GM21825 (cell line): ENCODE data around the gene CLNS1A.
"Not testable (repeated sequence)": the region's sequence is repeated elsewhere in the genome, so short reads cannot be mapped to it uniquely, and the experiment has no call there.

Experiments used
- ATAC-seq: cut with Tn5 transposase; IDR thresholded peaks from one replicate; pipeline ENCODE4 v1.9.1; 2021; ENCODE audit warnings: mild to moderate bottlenecking, moderate library complexity; ENCODE audit not compliant: unreplicated experiment

CLNS1A gene, protein sequence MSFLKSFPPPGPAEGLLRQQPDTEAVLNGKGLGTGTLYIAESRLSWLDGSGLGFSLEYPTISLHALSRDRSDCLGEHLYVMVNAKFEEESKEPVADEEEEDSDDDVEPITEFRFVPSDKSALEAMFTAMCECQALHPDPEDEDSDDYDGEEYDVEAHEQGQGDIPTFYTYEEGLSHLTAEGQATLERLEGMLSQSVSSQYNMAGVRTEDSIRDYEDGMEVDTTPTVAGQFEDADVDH

DNA sequence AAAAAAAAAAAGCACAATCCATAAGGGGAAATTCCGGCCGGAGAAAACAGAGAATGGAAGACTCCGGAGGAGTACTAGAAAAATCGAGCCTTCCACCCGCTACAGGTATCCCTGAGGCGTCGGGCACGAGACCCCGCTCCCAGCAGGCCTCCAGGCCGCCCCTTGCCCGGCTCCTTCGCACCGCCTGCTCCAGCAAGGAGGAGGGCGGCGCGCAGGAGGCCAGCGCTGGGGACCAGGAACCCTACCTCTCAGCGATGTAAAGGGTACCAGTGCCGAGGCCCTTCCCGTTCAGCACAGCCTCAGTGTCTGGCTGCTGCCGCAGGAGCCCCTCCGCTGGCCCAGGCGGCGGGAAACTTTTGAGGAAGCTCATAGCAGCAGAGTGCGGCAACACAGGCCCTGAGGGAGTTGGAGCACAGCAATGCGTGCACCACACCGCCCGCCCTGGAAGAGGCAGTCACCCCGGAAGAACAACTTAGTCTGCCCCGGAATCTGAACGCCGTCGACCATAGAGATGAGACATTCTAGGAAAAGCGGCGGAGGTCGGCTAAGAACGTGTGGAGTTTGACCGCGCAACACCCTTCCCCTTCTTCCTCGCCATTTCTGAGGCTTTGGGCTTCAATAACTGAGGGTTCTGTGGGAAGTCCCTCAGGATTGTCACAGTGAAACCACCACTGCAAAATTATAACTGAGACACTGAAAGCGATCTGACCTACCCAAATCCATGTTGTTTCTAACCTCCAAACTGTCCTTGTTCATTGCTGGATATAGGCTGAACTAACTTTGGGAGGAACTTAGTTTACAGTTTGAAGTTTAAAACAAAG lies at the start of gene CLNS1A:
Gene CLNS1A, minus strand, starts transcription at position 450 of the 821 bp plus-strand sequence. Its CDS starts 80 bp downstream, at position 370.
- ATAC-seq: peak; percentile 96

DNA sequence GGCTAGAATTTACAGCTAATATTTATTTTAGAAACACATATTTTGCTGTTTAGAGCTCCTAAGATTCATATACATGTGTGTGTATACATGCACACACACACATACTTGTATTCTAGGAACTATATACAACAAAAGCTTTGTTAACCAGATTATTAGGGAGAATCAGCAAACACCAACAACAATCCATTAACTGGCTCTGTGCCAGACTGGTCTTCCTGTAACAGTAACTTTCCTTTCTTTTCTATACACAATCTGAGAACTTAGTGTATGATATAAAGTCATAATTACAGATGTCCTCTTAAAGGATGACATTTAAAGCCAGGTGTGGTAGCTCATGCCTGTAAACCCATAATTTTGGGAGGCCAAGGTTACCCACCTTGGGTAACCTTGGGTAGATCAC lies 49.5 kb upstream of the CLNS1A start:
- ATAC-seq: no peak

DNA sequence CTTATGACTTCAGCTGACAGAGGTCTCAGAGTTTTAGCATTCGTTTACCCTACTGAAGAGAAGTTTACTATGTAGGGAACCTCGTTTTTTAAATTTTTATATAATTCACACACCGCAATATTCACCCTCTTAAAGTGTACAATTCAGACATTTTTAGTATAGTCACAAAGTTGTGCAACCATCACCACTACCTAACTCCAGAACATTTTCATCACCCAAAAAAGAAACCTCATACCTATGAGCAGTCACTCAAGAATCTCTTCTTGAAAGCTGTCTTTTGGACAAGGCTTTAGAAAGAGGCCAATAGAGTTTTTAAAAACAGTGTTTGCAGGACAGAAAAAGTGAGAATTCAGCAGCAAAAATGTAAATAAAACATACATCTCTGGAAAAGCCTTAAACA lies 39.5 kb upstream of the CLNS1A start:
- ATAC-seq: no peak

- no peak for ATAC-seq
These were observed 34.7 kb upstream of the CLNS1A start for GRCh38 chr11:77672264-77672663.

DNA sequence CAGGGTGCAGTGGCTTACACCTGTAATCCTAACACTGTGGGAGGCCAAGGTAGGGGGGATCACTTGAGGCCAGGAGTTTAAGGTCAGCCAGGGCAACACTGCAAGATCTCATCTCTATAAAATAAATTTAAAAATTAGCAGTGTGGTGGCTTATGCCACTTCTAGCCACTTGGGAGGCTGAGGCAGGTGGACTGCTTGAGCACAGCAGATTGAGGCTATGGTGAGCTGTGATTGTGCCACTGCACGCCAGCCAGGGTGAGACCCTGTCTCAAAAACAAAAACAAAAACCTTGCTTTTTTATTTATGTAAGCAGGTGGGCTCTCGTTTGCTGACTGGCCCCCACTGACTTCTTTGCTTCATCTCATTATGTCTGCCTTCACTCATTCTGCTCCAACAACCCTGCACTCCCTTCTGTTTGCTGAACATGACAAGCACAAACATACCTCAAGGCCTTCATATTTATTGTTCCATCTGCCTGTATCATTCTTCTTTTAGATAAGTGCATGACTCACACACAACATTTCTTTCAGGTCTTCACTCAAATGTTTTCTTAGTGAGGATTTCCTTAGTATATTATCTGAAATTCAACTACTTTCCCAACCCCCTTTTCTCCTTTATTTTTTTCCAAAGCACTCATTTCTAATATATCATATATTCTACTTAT lies 32.4 kb upstream of the CLNS1A start:
- ATAC-seq: no peak

- no peak for ATAC-seq
These were observed 31.2 kb upstream of the CLNS1A start for GRCh38 chr11:77668760-77669159.

- ATAC-seq: no peak
These were observed 27.8 kb upstream of the CLNS1A start for GRCh38 chr11:77665240-77665965.

DNA sequence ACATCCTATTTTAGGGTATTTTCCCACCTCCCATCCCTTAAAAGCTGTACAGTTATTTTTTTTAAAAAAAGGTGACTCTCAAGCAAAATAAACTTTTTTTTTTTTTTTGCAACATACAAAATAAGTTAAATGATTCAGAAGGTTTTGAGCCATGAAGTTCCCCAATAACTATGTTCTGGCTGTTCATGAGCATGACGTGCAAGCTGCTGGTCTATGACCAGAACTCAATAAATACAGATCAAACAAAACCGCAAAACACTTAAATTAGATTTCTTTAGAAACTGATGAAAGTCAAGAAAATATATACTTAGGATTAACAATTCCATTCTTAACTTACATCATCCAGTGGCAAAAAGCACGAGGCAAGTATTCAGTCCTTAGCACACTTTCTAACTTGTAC lies 24.1 kb upstream of the CLNS1A start:
- no peak for ATAC-seq

DNA sequence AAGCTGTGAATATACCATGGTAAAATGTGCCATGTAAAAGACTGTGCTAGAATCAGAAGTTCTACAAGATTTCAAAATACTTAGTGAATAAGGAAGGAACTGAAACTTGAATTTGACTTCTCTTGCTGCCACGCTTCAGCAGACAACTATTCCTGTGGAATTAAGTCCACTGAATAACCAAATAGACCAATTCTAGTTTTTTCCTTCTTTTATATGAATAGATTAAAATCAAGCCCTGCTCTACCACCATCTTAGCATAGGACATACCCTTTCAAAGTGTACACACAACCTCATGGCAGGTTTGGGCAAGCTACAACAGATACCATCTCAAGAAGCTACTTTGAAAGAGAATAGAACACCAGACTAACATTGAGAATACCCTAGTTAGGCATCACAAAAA lies 23.4 kb upstream of the CLNS1A start:
- ATAC-seq: no peak

DNA sequence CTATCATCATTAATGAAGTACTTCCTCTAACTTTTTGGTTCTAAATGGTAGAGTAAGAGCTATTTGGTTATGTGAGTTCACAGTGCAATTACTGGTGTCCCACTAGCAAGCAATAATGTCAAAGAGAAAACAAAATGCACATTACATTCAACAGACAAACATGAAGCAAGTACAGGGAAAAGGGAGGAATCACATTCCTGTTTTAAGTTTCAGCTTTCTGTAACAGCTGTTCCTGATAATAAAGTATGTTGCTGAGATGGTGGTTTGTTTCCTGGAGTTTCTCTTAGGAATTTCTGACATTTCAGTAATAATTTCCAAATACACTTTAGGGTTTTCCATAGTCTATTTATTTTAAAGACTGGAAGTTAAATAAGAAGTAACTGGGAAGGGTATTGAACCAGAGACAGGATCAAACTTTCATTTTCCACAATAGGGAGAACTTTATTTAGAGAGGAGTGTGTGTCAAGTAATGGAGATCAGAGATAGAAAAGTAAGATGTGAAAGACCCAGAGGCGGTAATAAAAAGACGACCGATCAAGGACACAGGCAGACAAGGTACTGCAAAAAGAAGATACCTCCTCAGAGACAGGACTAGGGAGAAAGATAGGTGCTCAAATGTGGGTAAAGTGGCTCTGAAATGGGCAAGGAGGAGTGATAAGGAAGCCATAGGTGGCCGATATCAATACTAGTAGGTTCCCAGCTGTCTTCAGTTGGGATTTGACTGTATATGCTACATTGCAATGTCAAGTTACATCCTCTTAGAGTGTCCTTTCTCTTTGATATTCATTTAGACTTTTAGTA lies 20.8 kb upstream of the CLNS1A start:
- ATAC-seq: no peak

GRCh38 chr11:77656362-77656761 lies 18.8 kb upstream of the CLNS1A start:
- ATAC-seq: no peak

DNA sequence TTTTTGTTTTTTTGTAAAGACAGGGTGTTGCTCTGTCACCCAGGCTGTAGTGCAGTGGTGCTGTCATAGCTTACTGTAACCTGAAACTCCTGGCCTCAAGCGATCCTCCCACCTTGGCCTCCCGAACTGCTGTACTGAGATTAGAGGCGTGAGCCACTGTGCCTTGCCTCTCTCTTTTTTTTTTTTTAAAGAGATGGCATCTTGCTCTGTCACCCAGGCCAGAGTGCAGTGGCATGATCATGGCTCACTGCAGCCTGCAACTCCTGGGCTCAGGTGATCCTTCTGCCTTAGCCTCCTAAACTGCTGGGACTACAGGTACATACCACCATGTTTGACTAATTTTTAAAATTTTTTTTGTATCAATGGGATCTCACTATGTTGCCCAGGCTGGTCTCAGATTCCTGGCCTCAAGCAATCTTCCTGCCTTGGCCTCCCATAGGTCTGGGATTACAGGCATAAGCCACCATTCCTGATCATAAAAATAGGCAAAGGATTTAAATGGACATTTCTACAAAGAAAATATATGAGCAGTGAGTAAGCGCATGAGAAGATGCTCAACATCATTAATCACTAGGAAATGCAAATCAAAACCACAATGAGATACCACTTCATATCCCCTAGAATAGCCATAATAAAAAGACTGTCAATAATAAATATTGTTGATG lies 17.3 kb upstream of the CLNS1A start:
- ATAC-seq: no peak

DNA sequence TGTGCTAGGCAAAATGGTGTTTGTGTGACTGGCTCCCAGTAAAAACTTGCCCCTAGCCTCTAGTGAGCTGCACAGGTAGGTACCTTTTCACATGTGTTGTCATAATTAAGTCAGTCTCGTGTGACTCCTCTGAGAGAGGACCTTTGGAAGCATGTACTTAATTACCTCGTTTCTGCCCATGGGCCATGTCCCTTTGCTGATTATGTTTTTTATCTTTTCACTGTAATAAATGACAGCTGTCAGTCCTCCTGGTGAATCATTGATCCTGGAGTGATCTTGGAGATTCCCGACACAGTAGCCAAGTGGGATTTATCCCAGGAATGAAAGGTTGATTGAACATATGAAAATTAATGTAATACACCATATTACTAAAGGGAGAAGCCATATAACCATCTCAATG lies 12.5 kb upstream of the CLNS1A start:
- ATAC-seq: no peak

DNA sequence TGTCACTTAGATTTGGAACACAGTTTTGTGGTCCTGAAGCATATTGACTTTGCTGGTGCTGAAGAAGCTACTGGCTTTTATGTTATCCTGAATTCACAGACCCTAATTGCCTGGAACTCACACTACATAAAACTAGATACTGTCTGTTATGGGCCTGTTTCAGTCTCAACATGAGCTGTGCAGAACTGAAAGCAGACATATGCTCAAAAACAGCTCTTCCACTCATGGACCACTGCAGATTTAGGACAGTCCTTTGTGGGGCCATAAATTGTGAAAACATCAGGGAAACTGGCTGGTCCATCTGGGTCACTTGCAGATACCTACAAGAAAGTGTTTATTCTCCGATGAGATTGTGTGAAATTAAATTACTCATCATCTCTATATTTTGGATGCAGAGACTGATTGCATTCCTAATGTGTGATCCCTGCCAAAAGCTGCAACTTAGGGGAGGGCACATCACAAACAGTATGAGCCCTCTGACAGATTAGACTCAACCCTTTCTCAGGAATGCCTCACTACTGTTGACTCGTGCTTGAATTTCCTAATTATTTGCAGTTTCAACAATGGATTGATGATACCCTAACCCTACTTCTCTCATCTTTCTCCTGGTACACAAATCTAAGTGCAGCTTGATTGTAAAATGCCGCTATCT lies 10.2 kb upstream of the CLNS1A start:
- ATAC-seq: no peak

DNA sequence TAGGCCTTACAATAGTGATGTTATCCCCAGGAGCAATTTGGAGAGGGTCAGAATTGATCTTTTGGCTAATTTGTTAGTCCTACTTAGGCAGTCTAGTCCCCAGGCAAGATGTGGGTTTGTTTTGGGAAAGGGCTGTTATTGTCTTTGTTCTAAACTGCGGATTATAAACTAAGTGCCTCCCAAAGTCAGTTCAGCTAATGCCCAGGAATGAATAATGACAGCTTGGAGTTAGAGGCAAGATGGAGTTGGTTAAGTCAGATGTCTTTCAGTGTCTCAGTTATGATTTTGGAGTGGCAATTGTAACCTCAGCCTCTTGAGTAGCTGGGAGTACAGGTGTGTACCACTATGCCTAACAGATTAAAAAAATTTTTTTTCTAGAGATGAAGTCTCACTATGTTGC lies 7.3 kb upstream of the CLNS1A start:
- ATAC-seq: no peak

- no peak for ATAC-seq
These were observed 4.6 kb upstream of the CLNS1A start for GRCh38 chr11:77642228-77642627.

- ATAC-seq: no peak
These were observed 756 bp downstream of the CLNS1A start for GRCh38 chr11:77636731-77637344.

GRCh38 chr11:77633926-77634325 lies 3.7 kb downstream of the CLNS1A start:
- not testable (repeated sequence) for ATAC-seq

GRCh38 chr11:77630157-77630710 lies 7.4 kb downstream of the CLNS1A start:
- no peak for ATAC-seq
